CD14-positive monocyte (primary cell): ENCODE data around the gene OSBPL2. TPM values are rescaled to one million over a fixed set of nuclear protein-coding genes. Genes with fewer than 3 reads are reported as not detected.

Experiments
- DNase-seq, 3 donors: peaks; one replicate each; pipeline ENCODE4 v3.0.0-alpha.2; 2011 to 2022
- H2AFZ ChIP-seq: 2 replicates; pipeline ENCODE4 v1.6.0; 2012; ENCODE audit warnings: mild to moderate bottlenecking, low read depth, low read length, inconsistent platforms; ENCODE audit not compliant: insufficient read depth, poor library complexity, severe bottlenecking
- H3K27ac ChIP-seq, 2 donors: 1 replicate in 1 of 2; 2 replicates in 1 of 2; pipeline ENCODE4 v1.5.1; 2012 to 2013; ENCODE audit warnings: low read length in 2 of 2, control low read depth in 1 of 2, inconsistent platforms in 1 of 2, low read depth in 1 of 2, mild to moderate bottlenecking in 1 of 2
- H3K27me3 ChIP-seq, 2 donors: one replicate each; pipeline versions ENCODE4 v1.6.0 to v1.6.1; 2011 to 2013; ENCODE audit warnings: low read length in 2 of 2; ENCODE audit not compliant: control insufficient read depth in 2 of 2, insufficient read depth in 2 of 2
- H3K36me3 ChIP-seq, 2 donors: replicated peaks in 1 of 2; 1 replicate in 1 of 2; 2 replicates in 1 of 2; pipeline versions ENCODE4 v1.5.1 to v1.6.1; 2012 to 2013; ENCODE audit warnings: low read length in 2 of 2, control low read depth in 1 of 2, inconsistent platforms in 1 of 2, mild to moderate bottlenecking in 1 of 2; ENCODE audit not compliant: insufficient read depth in 2 of 2, control insufficient read depth in 1 of 2
- H3K4me1 ChIP-seq, 2 donors: 1 replicate in 1 of 2; 2 replicates in 1 of 2; pipeline versions ENCODE4 v1.5.1 to v1.6.1; 2012 to 2013; ENCODE audit warnings: low read length in 2 of 2, control low read depth in 1 of 2, inconsistent platforms in 1 of 2, mild to moderate bottlenecking in 1 of 2, moderate library complexity in 1 of 2; ENCODE audit not compliant: insufficient read depth in 2 of 2, control insufficient read depth in 1 of 2
- H3K4me2 ChIP-seq: replicated peaks from 2 replicates; pipeline ENCODE3; 2012; ENCODE audit warnings: low read length, moderate library complexity, mild to moderate bottlenecking; ENCODE audit not compliant: poor library complexity, severe bottlenecking; ENCODE audit errors: extremely low read depth
- H3K4me3 ChIP-seq, 3 experiments: fragments of 200-600 bp in 1 of 3; sonication (generic) in 1 of 3; replicated peaks in 1 of 3; 1 replicate in 2 of 3; 2 replicates in 1 of 3; pipeline ENCODE4 v1.5.1; 2011 to 2013; ENCODE audit warnings: low read length in 3 of 3, mild to moderate bottlenecking in 3 of 3, control low read depth in 2 of 3, low read depth in 2 of 3, inconsistent platforms in 1 of 3, moderate library complexity in 1 of 3
- H3K79me2 ChIP-seq: 2 replicates; pipeline ENCODE4 v1.6.0; 2012; ENCODE audit warnings: mild to moderate bottlenecking, control low read depth, inconsistent platforms, low read length, moderate library complexity; ENCODE audit not compliant: insufficient read depth
- H3K9ac ChIP-seq: 2 replicates; pipeline ENCODE4 v1.6.0; 2017; ENCODE audit warnings: low read length, mild to moderate bottlenecking; ENCODE audit not compliant: insufficient read depth, poor library complexity, severe bottlenecking
- H3K9me3 ChIP-seq, 2 donors: replicated peaks in 1 of 2; 1 replicate in 1 of 2; 2 replicates in 1 of 2; pipeline versions ENCODE4 v1.5.1 to v1.6.1; 2012 to 2013; ENCODE audit warnings: low read length in 2 of 2, control low read depth in 1 of 2; ENCODE audit not compliant: control insufficient read depth in 1 of 2, insufficient read depth in 1 of 2
- H4K20me1 ChIP-seq: 2 replicates; pipeline ENCODE4 v1.6.0; 2012; ENCODE audit warnings: mild to moderate bottlenecking, low read length, control low read depth, moderate library complexity; ENCODE audit not compliant: insufficient read depth
- H3K27ac Mint-ChIP-seq, 7 donors: one replicate each; pipeline ENCODE4 v1.8.0; 2020; ENCODE audit warnings: mild to moderate bottlenecking in 7 of 7, mixed read lengths in 7 of 7, moderate library complexity in 6 of 7, inconsistent platforms in 2 of 7
- H3K27me3 Mint-ChIP-seq, 3 donors: one replicate each; pipeline ENCODE4 v1.8.0; 2021 to 2022; ENCODE audit warnings: low read depth in 3 of 3, mild to moderate bottlenecking in 3 of 3, mixed read lengths in 3 of 3, moderate library complexity in 3 of 3, inconsistent platforms in 1 of 3
- H3K36me3 Mint-ChIP-seq, 2 donors: one replicate each; pipeline ENCODE4 v1.8.0; 2020; ENCODE audit warnings: mixed read lengths in 2 of 2, inconsistent platforms in 1 of 2, mild to moderate bottlenecking in 1 of 2
- H3K4me1 Mint-ChIP-seq: one replicate; pipeline ENCODE4 v1.8.0; 2020; ENCODE audit warnings: mild to moderate bottlenecking, mixed read lengths
- H3K4me3 Mint-ChIP-seq, 2 donors: one replicate each; pipeline ENCODE4 v1.8.0; 2020; ENCODE audit warnings: mild to moderate bottlenecking in 2 of 2, mixed read lengths in 2 of 2, moderate library complexity in 1 of 2
- H3K9me3 Mint-ChIP-seq, 7 donors: one replicate each; pipeline ENCODE4 v1.8.0; 2020 to 2022; ENCODE audit warnings: mixed read lengths in 7 of 7, mild to moderate bottlenecking in 6 of 7, moderate library complexity in 6 of 7, inconsistent platforms in 2 of 7
- CTCF ChIP-seq: fragments of 200-600 bp; IDR thresholded peaks from one replicate; pipeline ENCODE4 v1.8.0; 2022; ENCODE audit warnings: antibody characterized with exemption, mild to moderate bottlenecking
- WGBS: methylation state at CpG from one replicate; pipeline ENCODE4 v1.1.5; 2013; ENCODE audit warnings: missing lambda C conversion rate; ENCODE audit not compliant: insufficient coverage; 5-methylcytosine and 5-hydroxymethylcytosine counted together
- intact Hi-C, 2 donors: fragments of 100-400 bp; cut with micrococcal nuclease; formaldehyde crosslinking; loops; one replicate each; pipeline versions ENCODE4 v1.15.0 to v1.15.1; 2023
- polyA plus RNA-seq, 3 donors: library from polyadenylated mRNA; depleted of rRNA in 1 of 3; unstranded in 2 of 3; stranded (reverse) in 1 of 3; fragments of 300-500 nt in 2 of 3; fragments of >200 nt in 1 of 3; fragmentation: Illumina TruSeq in 2 of 3; gene quantifications; 1 replicate in 2 of 3; 2 replicates in 1 of 3; pipeline ENCODE4 v1.2.3, GENCODE V29; 2012 to 2021

Gene OSBPL2
- polyA plus RNA-seq, 3 donors = 12.9 to 29.1 (median 17.9) TPM

- Histone ChIP-seq H3K27me3 (no peaks in the 10 kb centered on the region), H3K36me3 (peaks cover 71 to 90% of the 10 kb centered on the region in 2 donors), H3K9ac (no peak overlapping the region), H3K4me2 (no peak overlapping the region), H3K4me1 (no peaks in the 10 kb centered on the region), H3K79me2 (peaks cover 23% of the 10 kb centered on the region), H4K20me1 (peaks cover 59% of the 10 kb centered on the region), H3K4me3 (no peak overlapping the region), H2AFZ (no peak overlapping the region), H3K27ac (no peak overlapping the region), H3K9me3 (no peaks in the 10 kb centered on the region)
- Mint-ChIP-seq H3K27me3 (peaks cover 0 to 2% (median 0%) of the 10 kb centered on the region in 3 donors), H3K36me3 (peaks cover 75 to 93% of the 10 kb centered on the region in 2 donors), H3K4me1 (no peaks in the 10 kb centered on the region), H3K4me3 (no peak overlapping the region), H3K9me3 (peaks cover 0 to 2% (median 0%) of the 10 kb centered on the region in 7 donors), H3K27ac (peak overlapping the region in 1 of 7 donors; percentile 50)
- intact Hi-C loops = no loop called here
- 98% methylated on average over 8 of the region's 8 CpGs for WGBS
- TF ChIP-seq CTCF = no peak
- no peak for DNase-seq
These were observed 20.9 kb downstream of the OSBPL2 start for GRCh38 chr20:62259294-62259565.

- Mint-ChIP-seq H3K4me3 (no peak overlapping the region), H3K27me3 (peaks cover 0 to 2% (median 1%) of the 10 kb centered on the region in 3 donors), H3K9me3 (peaks cover 0 to 7% (median 5%) of the 10 kb centered on the region in 7 donors), H3K36me3 (peaks cover 82 to 98% of the 10 kb centered on the region in 2 donors), H3K27ac (peak overlapping the region in 1 of 7 donors; percentile 2), H3K4me1 (no peaks in the 10 kb centered on the region)
- Histone ChIP-seq H3K36me3 (peaks cover 87 to 100% of the 10 kb centered on the region in 2 donors), H3K9me3 (peaks cover 0 to 2% of the 10 kb centered on the region in 2 donors), H2AFZ (no peak overlapping the region), H3K27ac (no peak overlapping the region), H3K27me3 (no peaks in the 10 kb centered on the region), H3K4me1 (no peaks in the 10 kb centered on the region), H3K4me2 (no peak overlapping the region), H3K4me3 (no peak overlapping the region), H3K79me2 (peaks cover under 1% of the 10 kb centered on the region), H3K9ac (no peak overlapping the region), H4K20me1 (peaks cover 42% of the 10 kb centered on the region)
- intact Hi-C loops = no loop called here
- no peak for TF ChIP-seq CTCF
- WGBS = over 99% methylated on average over 10 of the region's 10 CpGs
- DNase-seq = no peak
These were observed 23.7 kb downstream of the OSBPL2 start for GRCh38 chr20:62262064-62262463.
